H1 (cell line): ENCODE results near the gene RBM34.

Source experiments
- EP300 ChIP-seq, 2 experiments: IDR thresholded peaks; 1 replicate in 1 of 2; 2 replicates in 1 of 2; pipeline ENCODE4 v1.6.1; 2011 to 2012; ENCODE audit warnings: low read depth in 2 of 2, low read length in 2 of 2, mild to moderate bottlenecking in 2 of 2, borderline replicate concordance in 1 of 2, inconsistent platforms in 1 of 2, moderate library complexity in 1 of 2
- EZH2 ChIP-seq: fragments of 200-600 bp; sonication (generic); IDR thresholded peaks from 2 replicates; pipeline ENCODE4 v1.7.1; 2012; ENCODE audit warnings: low read depth, mild to moderate bottlenecking, moderate library complexity, low read length, inconsistent platforms; ENCODE audit not compliant: severe bottlenecking

GRCh38 chr1:235158680-235159079, 2.4 kb downstream of the RBM34 start:
- TF ChIP-seq EP300 (IDR thresholded peaks at IDR 0.05; ENCODE audit: borderline replicate concordance in 1 of 2, low read depth in 2 of 2, low read length in 2 of 2) (no peak), EZH2 (no peak)
